ENCODE measurements around the gene IL12RB2.

IL12RB2 gene

DNA sequence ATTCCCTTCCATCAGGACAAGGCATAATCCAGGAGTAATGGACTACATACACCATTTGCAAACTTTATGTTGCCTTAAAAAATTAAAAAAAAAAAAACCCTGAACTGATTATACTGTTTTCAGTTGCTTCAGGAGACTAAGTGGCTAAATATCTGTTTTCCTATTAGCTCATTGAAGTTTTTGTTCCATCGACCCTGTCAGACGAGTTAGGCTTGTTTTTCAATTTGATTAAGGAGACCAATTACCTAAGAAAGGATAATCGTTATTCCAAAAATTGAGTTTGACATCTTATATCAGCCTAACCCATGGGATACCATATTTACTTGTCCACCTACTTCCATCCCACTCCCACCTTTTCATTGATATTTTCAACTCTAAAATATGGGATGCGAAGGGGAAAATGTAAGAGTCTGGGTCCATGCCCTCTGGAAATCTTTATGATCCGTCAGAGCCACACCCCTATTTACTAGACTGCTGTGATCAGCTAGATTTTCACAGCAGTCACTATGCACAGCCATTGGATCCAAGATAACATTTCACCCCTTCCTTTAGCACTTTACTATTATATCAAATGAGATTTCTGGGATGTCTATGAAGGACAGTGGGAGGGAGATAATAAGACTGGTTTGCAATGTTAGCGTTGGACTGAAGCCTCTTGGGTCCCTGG lies 41.0 kb downstream of the IL12RB2 start:
- no peak for DNase-seq

GRCh38 chr1:67350783-67351182 lies 43.1 kb downstream of the IL12RB2 start:
- peak; percentile 49 for DNase-seq

DNA sequence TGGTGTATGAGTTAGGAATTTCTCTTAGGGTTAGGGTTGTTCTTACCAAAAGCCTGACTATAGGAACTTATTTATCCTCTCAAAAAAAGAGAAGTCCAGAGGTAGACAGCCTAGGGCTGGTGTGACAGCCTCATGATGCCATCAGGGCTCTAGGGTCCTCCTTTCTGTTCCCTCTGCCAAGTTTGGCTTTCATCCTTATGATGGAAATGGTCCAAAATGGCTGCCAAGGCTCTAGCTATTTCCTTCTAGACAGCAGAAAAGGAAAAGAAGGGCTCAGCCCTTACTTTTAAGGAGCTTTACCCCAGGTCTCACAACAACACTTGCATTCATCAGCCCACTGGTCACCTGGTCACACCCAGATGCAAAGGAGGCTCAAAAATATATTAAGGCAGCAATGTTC lies 44.5 kb downstream of the IL12RB2 start:
- DNase-seq = no peak

DNA sequence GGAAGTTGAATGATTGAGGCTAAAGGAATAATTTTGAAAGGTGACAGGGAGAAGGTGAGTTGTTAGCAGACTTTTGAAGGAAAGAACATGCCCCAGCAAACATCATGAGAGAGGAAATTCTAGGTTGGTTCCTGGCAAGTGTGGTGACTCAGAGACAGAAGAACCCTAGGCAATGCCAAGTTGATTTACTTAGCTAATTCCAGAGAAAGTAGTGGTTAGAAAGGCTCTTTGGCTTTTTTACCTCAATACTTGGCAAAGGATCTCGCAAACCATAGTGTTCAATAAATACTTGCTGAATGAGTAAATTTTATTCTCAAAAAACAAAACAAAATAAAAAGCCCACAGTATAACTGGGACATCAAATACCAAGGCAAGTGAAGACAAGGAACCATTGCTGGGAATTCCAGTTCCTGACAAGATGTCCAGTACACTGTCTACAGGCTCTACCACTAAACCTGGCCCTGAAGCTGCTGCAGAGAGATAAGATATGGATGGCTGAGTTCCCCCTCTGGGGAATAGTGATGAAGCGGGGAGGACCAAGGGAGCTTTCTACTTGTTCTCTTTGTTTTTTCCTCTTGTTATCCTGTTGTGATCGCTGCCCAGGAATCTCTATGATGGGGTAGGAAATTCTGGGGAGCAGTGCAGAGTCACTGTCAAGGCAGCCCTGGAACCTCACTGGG lies 48.2 kb downstream of the IL12RB2 start:
- DNase-seq = no peak

GRCh38 chr1:67359592-67359991 lies 51.9 kb downstream of the IL12RB2 start:
- no peak for DNase-seq

GRCh38 chr1:67361641-67362040 lies 54.0 kb downstream of the IL12RB2 start:
- no peak for DNase-seq

DNA sequence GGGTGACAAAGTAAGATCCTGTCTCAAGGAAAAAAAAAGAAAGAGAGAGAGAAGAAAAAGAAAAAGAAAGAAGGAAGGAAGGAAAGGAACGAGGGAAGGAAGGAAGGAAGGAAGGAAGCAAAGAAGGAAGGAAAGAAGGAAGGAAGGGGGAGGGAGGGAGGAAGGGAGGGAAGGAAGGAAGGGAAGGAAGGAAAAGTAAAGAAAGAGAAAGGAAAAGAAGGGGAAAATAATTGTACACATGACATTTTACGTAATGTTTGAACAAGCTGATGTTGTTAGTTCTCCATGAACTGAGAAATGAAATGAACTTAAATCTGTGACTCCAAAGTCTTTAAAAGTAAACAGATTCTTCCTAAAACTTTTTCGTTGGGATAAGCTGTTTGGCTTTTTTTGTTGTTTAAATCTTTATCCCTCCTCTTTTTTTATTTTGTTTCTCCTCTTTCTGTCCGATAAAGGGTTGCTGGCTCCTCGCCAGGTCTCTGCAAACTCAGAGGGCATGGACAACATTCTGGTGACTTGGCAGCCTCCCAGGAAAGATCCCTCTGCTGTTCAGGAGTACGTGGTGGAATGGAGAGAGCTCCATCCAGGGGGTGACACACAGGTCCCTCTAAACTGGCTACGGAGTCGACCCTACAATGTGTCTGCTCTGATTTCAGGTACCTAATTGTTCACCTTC lies 59.8 kb downstream of the IL12RB2 start:
- DNase-seq = no peak

GRCh38 chr1:67368046-67368514 lies 60.4 kb downstream of the IL12RB2 start:
- DNase-seq = no peak

DNA sequence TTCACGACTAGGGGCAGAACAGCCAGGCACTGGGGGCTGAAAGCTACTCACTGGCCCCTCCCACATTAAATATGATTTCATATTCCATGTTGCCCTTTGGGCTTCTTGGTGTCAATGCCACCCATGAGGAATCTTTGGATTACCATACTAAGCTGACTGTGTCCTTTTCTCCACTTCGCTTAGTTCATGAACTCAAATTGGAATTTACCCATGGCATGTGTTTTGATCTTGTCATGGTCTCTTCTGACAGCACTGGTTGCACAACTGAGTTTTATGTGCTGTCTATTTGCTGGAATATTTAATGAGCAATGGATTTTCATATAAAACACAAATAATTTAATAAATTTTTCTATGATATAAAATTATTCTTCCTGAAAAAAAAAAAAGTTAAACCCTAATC lies 63.4 kb downstream of the IL12RB2 start:
- no peak for DNase-seq

- DNase-seq = no peak
Measured at GRCh38 chr1:67371681-67372080, 64.0 kb downstream of the IL12RB2 start.

GRCh38 chr1:67372136-67372535 lies 64.5 kb downstream of the IL12RB2 start:
- DNase-seq = no peak

GRCh38 chr1:67372898-67373297 lies 65.2 kb downstream of the IL12RB2 start:
- DNase-seq = no peak

DNA sequence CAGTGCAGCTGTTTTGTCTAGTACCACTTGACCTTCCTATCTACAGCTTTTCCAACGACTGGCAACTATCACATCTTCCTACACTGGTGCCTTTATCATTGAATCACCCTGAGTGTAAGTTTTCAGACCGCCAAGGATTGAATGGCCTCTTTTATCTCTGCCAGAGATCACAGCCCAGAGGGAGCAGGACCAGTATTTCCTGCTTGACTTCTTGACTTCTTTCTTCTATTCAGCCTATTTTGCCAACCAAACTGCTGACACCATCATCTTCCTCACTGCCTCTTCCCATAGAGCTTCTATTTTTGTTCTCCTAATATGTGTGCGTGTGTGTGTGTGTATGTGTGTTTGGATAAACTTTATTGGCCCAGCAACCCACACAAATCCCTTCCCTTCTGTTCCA lies 68.7 kb downstream of the IL12RB2 start:
- DNase-seq = no peak

GRCh38 chr1:67377253-67377652 lies 69.6 kb downstream of the IL12RB2 start:
- DNase-seq = no peak

DNA sequence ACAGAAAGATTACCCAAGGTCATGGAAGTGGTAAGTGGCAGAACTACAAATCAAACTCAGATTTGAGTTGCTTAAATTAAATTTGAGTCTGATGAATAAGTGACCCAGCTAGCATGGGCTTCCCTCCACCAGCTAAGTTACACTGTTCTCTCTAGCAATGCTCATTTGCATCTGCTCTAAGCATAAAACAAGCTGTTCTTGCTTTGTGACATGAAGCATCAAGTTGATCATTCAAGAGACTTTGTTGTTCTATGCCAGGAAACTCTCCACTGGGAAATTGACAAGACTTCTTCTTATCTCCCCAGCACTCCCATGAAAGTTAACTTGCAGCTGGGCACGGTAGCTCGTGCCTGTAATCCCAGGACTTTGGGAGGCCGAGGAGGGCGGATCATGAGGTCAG lies 73.5 kb downstream of the IL12RB2 start:
- DNase-seq = no peak

DNA sequence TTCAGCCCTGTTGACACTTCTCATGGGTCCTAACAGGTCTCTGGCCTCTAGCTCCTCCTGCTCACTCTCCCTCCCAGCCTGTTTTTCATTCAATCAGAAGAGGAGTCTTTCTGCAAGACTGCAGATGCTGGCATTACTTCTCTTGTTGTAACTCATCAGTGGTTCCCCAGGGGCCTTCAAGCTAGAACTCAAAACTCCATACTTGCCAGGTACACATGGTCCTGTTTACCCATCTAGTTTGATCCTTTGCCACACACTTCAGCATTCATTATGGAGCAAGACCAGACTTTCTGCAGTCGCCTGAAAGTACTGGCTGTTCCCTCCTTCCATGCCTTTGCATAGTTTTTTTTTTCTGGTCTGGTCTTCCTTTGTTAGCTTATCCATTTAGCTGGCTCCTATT lies 74.6 kb downstream of the IL12RB2 start:
- DNase-seq = no peak

DNA sequence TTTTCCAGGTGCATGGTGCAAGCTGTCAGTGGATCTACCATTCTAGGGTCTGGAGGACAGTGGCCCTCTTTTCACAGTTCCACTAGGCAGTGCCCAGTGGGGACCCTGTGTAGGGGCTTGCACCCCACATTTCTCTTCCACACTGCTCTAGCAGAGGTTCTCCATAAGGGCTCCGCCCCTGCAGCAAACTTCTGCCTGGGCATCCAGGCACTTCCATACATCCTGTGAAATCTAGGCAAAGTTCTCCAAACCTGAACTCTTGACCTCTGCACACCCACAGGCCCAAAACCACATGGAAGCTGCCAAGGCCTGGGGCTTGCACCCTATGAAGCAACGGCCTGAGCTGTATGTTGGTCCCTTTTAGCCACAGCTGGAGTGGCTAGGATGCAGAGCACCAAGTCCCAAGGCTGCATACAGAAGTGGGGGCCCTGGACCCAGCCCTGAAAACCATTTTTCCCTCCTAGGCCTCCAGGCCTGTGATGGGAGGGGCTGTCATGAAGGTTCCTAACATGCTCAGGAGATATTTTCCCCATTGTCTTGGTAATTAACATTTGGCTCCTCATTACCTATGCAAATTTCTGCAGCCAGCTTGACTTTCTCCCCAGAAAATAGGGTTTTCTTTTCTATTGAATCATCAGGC lies 76.4 kb downstream of the IL12RB2 start:
- no peak for DNase-seq

- no peak for DNase-seq
Measured at GRCh38 chr1:67390041-67390887, 82.6 kb downstream of the IL12RB2 start.

DNA sequence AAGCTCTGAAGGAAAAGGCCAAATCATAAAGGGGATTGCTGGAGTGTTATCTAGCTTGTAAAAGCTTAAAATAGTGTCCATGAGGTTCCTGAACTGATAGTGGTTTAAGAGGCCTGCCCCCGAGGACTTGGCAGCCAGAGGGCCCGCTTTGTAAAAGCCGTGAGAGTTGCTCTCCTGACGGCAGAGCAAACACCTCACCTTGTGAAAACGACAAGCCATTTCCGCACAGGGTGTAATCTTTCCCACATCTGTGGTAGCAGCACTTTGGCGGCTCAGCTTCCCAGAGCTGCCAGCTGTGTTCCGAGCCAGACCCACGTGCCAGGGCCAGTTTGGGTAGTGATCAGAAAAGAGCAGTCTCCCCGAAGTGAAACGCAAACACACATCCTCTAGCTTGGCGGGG lies 85.6 kb downstream of the IL12RB2 start:
- DNase-seq = no peak

DNA sequence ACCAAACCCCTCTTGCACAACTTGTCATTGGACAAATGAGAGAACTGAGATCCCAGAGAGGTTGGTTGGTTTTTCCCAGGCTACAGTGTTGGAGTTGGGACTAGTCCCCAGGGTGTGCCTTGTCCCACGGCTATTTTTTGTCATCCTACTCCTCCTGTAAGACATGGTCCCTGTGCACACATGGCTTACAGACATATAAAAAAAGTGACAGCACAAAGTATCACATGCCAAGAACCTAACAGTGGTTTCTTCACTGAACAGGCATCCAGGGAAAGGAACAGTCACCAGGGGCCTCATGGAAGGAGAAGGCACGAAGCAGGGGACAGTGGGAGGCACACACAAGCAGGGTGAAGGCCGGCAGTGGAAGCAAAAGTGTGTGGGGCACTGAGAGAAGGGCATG lies 86.1 kb downstream of the IL12RB2 start:
- no peak for DNase-seq

DNA sequence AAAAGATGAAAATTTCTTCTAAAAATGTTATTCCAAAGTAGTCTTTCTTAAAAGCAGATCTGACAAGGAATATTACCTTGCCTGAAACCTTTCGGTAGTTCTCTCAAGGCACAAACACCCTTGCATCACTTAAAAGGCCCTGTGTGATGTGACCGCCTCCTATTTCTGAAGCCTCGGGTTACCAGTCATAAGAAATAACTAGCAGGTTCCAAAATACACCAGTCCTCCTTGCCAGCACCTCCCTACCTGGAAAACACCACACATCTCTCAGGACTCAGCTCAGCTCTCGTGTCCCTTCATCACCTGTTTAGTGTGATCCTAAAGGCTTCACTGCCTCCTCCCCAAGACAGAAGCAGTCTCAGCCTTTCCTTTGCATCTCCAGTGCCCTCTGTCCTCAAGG lies 86.9 kb downstream of the IL12RB2 start:
- DNase-seq = no peak

GRCh38 chr1:67399199-67399993 lies 91.7 kb downstream of the IL12RB2 start:
- no peak for DNase-seq

Measured in stimulated activated CD8-positive, alpha-beta memory T cell treated with anti-CD3 and anti-CD28 coated beads, Interleukin-4, amount 100 ng/mL, for 48 hours (primary cell).